Nephron progenitor cell (in vitro differentiated cells): ENCODE results near the gene CAMK2N2.

Source experiments
- DNase-seq: peaks from one replicate; pipeline ENCODE4 v3.0.0; 2021
- H3K27ac Mint-ChIP-seq: 2 replicates; pipeline ENCODE4 v1.8.0; 2021; ENCODE audit warnings: mild to moderate bottlenecking, moderate library complexity, mixed read lengths
- H3K27me3 Mint-ChIP-seq: 2 replicates; pipeline ENCODE4 v1.8.0; 2021; ENCODE audit warnings: mild to moderate bottlenecking, low read depth, mixed read lengths; ENCODE audit not compliant: poor library complexity
- H3K36me3 Mint-ChIP-seq: 2 replicates; pipeline ENCODE4 v1.8.0; 2021; ENCODE audit warnings: low read depth, mixed read lengths
- H3K4me1 Mint-ChIP-seq: 2 replicates; pipeline ENCODE4 v1.8.0; 2021; ENCODE audit warnings: mixed read lengths
- H3K4me3 Mint-ChIP-seq: 2 replicates; pipeline ENCODE4 v1.8.0; 2021; ENCODE audit warnings: mild to moderate bottlenecking, moderate library complexity, mixed read lengths
- H3K9me3 Mint-ChIP-seq: 2 replicates; pipeline ENCODE4 v1.8.0; 2021; ENCODE audit warnings: mild to moderate bottlenecking, moderate library complexity, mixed read lengths
- TF ChIP-seq, protein P1 (sequence below): fragments of 200-600 bp; sonication (generic); IDR thresholded peaks from 2 replicates; pipeline ENCODE4 v1.5.0; 2021; ENCODE audit warnings: antibody characterized with exemption

The CAMK2N2 gene

DNA sequence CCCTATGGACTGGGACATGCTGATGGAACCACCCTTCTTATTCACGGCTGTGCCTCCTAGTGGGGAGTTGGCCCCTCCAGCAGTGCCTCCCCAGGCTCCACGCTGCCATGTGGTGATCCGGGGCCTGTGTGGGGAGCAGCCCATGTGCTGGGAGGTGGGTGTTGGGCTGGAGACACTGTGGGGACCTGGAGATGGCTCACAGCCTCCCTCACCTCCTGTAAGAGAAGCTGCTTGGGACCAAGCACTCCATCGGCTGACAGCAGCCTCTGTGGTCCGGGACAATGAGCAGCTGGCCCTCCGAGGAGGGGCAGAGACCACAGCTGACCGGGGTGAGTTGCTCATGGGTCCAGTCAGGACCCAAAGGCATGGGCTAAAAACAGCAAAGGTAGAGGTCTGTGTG, 21.6 kb downstream of the CAMK2N2 start:
- Mint-ChIP-seq H3K27ac (no peak overlapping the region), H3K4me1 (no peaks in the 10 kb centered on the region), H3K36me3 (peaks cover 16% of the 10 kb centered on the region), H3K9me3 (no peaks in the 10 kb centered on the region), H3K4me3 (no peak overlapping the region), H3K27me3 (peaks cover 23% of the 10 kb centered on the region)
- no peak for DNase-seq
- TF ChIP-seq, protein P1, sequence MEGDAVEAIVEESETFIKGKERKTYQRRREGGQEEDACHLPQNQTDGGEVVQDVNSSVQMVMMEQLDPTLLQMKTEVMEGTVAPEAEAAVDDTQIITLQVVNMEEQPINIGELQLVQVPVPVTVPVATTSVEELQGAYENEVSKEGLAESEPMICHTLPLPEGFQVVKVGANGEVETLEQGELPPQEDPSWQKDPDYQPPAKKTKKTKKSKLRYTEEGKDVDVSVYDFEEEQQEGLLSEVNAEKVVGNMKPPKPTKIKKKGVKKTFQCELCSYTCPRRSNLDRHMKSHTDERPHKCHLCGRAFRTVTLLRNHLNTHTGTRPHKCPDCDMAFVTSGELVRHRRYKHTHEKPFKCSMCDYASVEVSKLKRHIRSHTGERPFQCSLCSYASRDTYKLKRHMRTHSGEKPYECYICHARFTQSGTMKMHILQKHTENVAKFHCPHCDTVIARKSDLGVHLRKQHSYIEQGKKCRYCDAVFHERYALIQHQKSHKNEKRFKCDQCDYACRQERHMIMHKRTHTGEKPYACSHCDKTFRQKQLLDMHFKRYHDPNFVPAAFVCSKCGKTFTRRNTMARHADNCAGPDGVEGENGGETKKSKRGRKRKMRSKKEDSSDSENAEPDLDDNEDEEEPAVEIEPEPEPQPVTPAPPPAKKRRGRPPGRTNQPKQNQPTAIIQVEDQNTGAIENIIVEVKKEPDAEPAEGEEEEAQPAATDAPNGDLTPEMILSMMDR = no peak

DNA sequence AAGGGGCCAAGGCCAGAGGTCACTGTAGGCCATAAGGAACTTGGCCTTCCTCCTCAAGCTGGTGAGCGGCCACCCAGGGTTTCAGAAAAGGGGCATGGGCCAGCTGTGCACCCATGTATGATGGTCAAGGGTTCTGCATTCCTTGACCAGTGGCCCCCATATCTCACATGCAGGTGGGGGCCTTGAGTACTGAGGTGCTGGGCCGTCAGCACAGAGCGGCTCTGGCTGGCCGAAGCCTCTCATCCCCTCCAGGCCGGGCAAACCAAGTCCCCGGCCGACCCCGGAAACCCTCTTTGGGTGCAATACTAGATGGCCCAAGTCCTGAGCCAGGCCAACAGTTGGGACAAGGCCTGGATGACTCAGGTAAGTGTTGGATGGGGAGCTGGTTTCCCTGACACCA, 22.1 kb downstream of the CAMK2N2 start:
- no peak for DNase-seq

DNA sequence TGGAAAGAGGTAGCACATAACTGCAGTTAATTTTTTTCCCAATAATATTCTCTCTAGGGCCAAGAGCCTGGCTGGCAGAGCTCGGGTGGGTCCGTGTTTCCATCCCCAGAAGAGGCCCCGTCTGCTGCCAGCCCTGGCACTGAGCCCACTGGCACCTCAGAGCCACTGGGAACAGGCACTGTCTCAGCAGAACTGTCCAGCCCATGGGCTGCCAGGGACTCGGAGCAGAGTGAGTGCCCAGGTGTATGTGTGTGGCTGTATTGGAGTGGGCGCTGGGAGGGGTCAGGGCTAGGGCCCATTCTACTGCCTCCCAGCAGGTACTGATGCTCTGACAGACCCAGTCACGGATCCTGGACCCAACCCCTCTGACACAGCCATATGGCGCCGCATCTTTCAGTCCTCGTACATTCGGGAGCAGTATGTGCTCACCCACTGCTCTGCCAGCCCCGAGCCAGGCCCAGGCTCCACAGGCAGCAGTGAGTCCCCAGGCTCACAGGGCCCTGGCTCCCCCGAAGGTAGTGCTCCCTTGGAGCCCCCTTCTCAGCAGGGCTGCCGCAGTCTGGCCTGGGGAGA, 23.0 kb downstream of the CAMK2N2 start:
- no peak overlapping the region for H3K27ac Mint-ChIP-seq
- no peaks in the 10 kb centered on the region for H3K9me3 Mint-ChIP-seq

More for the DNA sequence above, 22.1 kb downstream of the CAMK2N2 start:
- H3K9me3 Mint-ChIP-seq = no peaks in the 10 kb centered on the region
- TF ChIP-seq, protein P1 = no peak
- H3K36me3 Mint-ChIP-seq = peaks cover 11% of the 10 kb centered on the region
- H3K27me3 Mint-ChIP-seq = peaks cover 28% of the 10 kb centered on the region
- no peaks in the 10 kb centered on the region for H3K4me1 Mint-ChIP-seq
- H3K27ac Mint-ChIP-seq = no peak overlapping the region
- H3K4me3 Mint-ChIP-seq = no peak overlapping the region

DNA sequence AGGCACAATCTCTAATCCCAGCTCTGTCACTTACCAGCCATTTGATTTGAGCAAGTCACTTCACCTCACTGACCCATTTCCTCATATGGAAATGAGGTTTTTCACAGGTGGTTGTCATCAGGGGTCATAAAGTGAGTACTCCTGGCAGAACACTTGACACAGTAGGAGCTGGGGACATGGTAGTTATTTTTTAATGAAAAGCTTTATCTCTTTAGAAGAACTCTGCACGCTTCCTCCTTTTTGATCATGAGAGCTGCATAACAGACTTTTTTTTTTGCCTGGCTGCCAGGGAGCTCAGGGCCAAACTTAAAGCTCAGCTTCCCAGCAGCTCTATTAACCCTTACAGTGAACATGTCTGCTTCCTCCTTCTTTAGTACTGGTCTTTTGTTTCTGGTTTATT, 23.5 kb downstream of the CAMK2N2 start:
- DNase-seq = no peak
- Mint-ChIP-seq H3K4me3 (no peak overlapping the region), H3K9me3 (no peaks in the 10 kb centered on the region), H3K27ac (no peak overlapping the region), H3K27me3 (peaks cover 41% of the 10 kb centered on the region), H3K36me3 (peaks cover 7% of the 10 kb centered on the region), H3K4me1 (no peaks in the 10 kb centered on the region)
- TF ChIP-seq, protein P1 = no peak

More for the DNA sequence above, 23.0 kb downstream of the CAMK2N2 start:
- Mint-ChIP-seq H3K27me3 (peaks cover 37% of the 10 kb centered on the region), H3K36me3 (peaks cover 10% of the 10 kb centered on the region), H3K4me3 (no peak overlapping the region), H3K4me1 (no peaks in the 10 kb centered on the region)
- DNase-seq = no peak
- TF ChIP-seq, protein P1 = no peak

DNA sequence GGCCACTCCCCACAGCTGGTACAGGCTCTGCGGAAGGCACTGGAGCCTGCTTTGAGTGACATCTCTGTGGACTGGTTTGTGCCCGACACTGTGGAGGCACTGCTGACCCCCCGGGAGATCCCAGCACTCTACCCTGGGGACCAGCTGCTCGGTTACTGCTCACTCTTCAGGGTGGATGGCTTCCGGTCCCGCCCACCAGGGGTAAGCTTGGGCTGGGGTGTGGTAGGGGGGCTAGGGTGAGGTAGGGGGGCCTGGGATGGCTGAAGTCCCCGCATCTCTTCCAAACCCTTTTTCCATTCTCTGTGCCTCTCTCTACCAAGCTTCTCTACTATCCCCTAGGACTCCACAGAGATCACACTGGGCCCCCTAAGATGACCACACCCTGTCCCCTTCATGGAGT, 24.1 kb downstream of the CAMK2N2 start:
- TF ChIP-seq, protein P1 = no peak

DNA sequence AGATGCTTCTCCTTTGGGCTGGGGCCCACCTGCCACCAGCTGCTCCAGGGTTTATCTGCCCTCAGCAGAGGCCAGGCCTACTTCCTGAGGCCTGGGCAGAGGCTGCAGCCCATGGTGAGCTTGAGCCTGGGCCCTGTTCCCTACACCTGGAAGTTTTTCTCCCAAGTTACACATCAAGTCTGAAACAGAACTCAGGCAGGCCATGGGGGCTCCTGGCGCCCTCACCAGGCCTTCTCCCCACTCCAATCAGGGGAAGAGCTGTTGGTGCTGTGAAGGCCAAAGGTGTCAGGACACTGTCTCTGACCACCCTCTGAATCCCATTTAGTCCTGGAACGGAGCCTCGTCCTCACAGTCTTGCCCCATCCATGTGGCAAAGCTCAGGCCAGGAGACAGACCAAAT, 24.7 kb downstream of the CAMK2N2 start:
- DNase-seq = no peak
- H3K4me1 Mint-ChIP-seq = no peaks in the 10 kb centered on the region
- H3K4me3 Mint-ChIP-seq = no peak overlapping the region
- no peaks in the 10 kb centered on the region for H3K9me3 Mint-ChIP-seq
- peaks cover 51% of the 10 kb centered on the region for H3K27me3 Mint-ChIP-seq
- TF ChIP-seq, protein P1 = no peak
- H3K36me3 Mint-ChIP-seq = no peaks in the 10 kb centered on the region
- no peak overlapping the region for H3K27ac Mint-ChIP-seq

More for the DNA sequence above, 24.1 kb downstream of the CAMK2N2 start:
- Mint-ChIP-seq H3K36me3 (peaks cover under 1% of the 10 kb centered on the region), H3K27ac (no peak overlapping the region), H3K27me3 (peaks cover 45% of the 10 kb centered on the region), H3K4me3 (no peak overlapping the region), H3K9me3 (no peaks in the 10 kb centered on the region), H3K4me1 (no peaks in the 10 kb centered on the region)
- no peak for DNase-seq
